Measurements from ENCODE around the gene IL1R1. TPM values are rescaled to one million over a fixed set of nuclear protein-coding genes. Genes with fewer than 3 reads are reported as not detected.

IL1R1 gene
- polyA plus RNA-seq (6.9 to 10.5 TPM (median 7.5 TPM) in 3 replicates), polyA minus RNA-seq (5.0 to 9.0 TPM (median 6.5 TPM) in 3 replicates)
- polyA plus RNA-seq (2011; ENCODE audit: low read depth) = 2.7 TPM
- polyA plus RNA-seq (2011; cell fraction: cytosol; rRNA removed) = 7.2 and 9.8 TPM in 2 replicates
- polyA plus RNA-seq (2011; cell fraction: nucleus; rRNA removed) = 7.9 and 8.4 TPM in 2 replicates
- 4.4 and 4.6 TPM in 2 replicates for polyA plus RNA-seq (2012; ENCODE audit: low replicate concordance)
- polyA minus RNA-seq (2011; cell fraction: cytosol; rRNA and poly(A)+ RNA removed) = 7.9 TPM
- polyA minus RNA-seq (2011; cell fraction: nucleus; rRNA and poly(A)+ RNA removed) = 2.5 and 5.4 TPM in 2 replicates

- Histone ChIP-seq H4K20me1 (ENCODE audit: control insufficient read depth, extremely low read depth, insufficient read depth, low read length) (no peaks in the 10 kb centered on the region), H2AFZ (ENCODE audit: control insufficient read depth, low read length) (peak within 1 kb of the TSS; percentile 98), H3K9ac (ENCODE audit: control insufficient read depth, extremely low read depth, insufficient read depth, low read length) (peak within 1 kb of the TSS; percentile 60), H3K4me2 (ENCODE audit: control insufficient read depth, extremely low read depth, insufficient read depth, low read depth, low read length) (peak within 1 kb of the TSS; percentile 76), H3K9me3 (ENCODE audit: control insufficient read depth, low read depth, low read length) (peaks cover 20% of the 10 kb centered on the region), H3K9me1 (ENCODE audit: control insufficient read depth, extremely low read depth, insufficient read depth, low read length) (no peaks in the 10 kb centered on the region), H3K4me3 (ENCODE audit: control insufficient read depth in 2 of 3, extremely low read depth in 1 of 3, insufficient read depth in 2 of 3, low read depth in 1 of 3, low read length in 3 of 3) (peak within 1 kb of the TSS; percentile 43 to 72 (median 71)), H3K27ac (ENCODE audit: control insufficient read depth, insufficient read depth, low read length) (peak within 1 kb of the TSS; percentile 33), H3K27me3 (ENCODE audit: control insufficient read depth, extremely low read depth, insufficient read depth, low read length) (no peaks in the 10 kb centered on the region), H3K79me2 (ENCODE audit: control insufficient read depth, insufficient read depth, low read length) (no peaks in the 10 kb centered on the region), H3K36me3 (ENCODE audit: control insufficient read depth in 2 of 2, extremely low read depth in 1 of 2, insufficient read depth in 2 of 2, low read length in 2 of 2) (no peaks in the 10 kb centered on the region), H3K4me1 (ENCODE audit: control insufficient read depth, extremely low read depth, insufficient read depth, low read length) (peaks cover 3% of the 10 kb centered on the region)
- TF ChIP-seq CTCF (optimal IDR thresholded peaks at IDR 0.05 in 1 of 3, IDR thresholded peaks at IDR 0.05 in 1 of 3, conservative IDR thresholded peaks at IDR 0.05 in 1 of 3; ENCODE audit: extremely low read depth in 1 of 3, insufficient read depth in 2 of 3, low read length in 3 of 3) (no peak), EZH2 (IDR thresholded peaks at IDR 0.05; ENCODE audit: low read length) (no peak)
- DNase-seq (ENCODE audit: low read depth, low spot score) = no peak
- dilution Hi-C loops (cut with MboI; ENCODE audit: extremely low pct_ligation_motif_present, low sequenced_read_pairs) = no loop called here
- no peak for FAIRE-seq
These were observed at the start of gene IL1R1 for GRCh38 chr2:102141970-102142828. Gene IL1R1 (plus strand): TSS chr2:102142746. CDS start chr2:102157725, 14,979 bp downstream.

- H3K79me2 ChIP-seq (ENCODE audit: control insufficient read depth, insufficient read depth, low read length) = no peaks in the 10 kb centered on the region
- no peaks in the 10 kb centered on the region for H3K4me1 ChIP-seq (ENCODE audit: control insufficient read depth, extremely low read depth, insufficient read depth, low read length)
- no peaks in the 10 kb centered on the region for H3K27me3 ChIP-seq (ENCODE audit: control insufficient read depth, extremely low read depth, insufficient read depth, low read length)
- dilution Hi-C loops (cut with MboI; ENCODE audit: extremely low pct_ligation_motif_present, low sequenced_read_pairs) = no loop called here
- H3K36me3 ChIP-seq (ENCODE audit: control insufficient read depth in 2 of 2, extremely low read depth in 1 of 2, insufficient read depth in 2 of 2, low read length in 2 of 2) = no peaks in the 10 kb centered on the region
- H2AFZ ChIP-seq (ENCODE audit: control insufficient read depth, low read length) = no peak overlapping the region
- no peak for DNase-seq (ENCODE audit: low read depth, low spot score)
- no peaks in the 10 kb centered on the region for H3K9me1 ChIP-seq (ENCODE audit: control insufficient read depth, extremely low read depth, insufficient read depth, low read length)
- H3K4me2 ChIP-seq (ENCODE audit: control insufficient read depth, extremely low read depth, insufficient read depth, low read depth, low read length) = no peak overlapping the region
- H3K9ac ChIP-seq (ENCODE audit: control insufficient read depth, extremely low read depth, insufficient read depth, low read length) = no peak overlapping the region
- FAIRE-seq = no peak
- no peak for TF ChIP-seq EZH2 (IDR thresholded peaks at IDR 0.05; ENCODE audit: low read length)
- no peak for TF ChIP-seq CTCF (optimal IDR thresholded peaks at IDR 0.05 in 1 of 3, IDR thresholded peaks at IDR 0.05 in 1 of 3, conservative IDR thresholded peaks at IDR 0.05 in 1 of 3; ENCODE audit: extremely low read depth in 1 of 3, insufficient read depth in 2 of 3, low read length in 3 of 3)
- no peaks in the 10 kb centered on the region for H3K9me3 ChIP-seq (ENCODE audit: control insufficient read depth, low read depth, low read length)
- H3K27ac ChIP-seq (ENCODE audit: control insufficient read depth, insufficient read depth, low read length) = no peak overlapping the region
- H4K20me1 ChIP-seq (ENCODE audit: control insufficient read depth, extremely low read depth, insufficient read depth, low read length) = no peaks in the 10 kb centered on the region
- H3K4me3 ChIP-seq (ENCODE audit: control insufficient read depth in 2 of 3, extremely low read depth in 1 of 3, insufficient read depth in 2 of 3, low read depth in 1 of 3, low read length in 3 of 3) = no peak overlapping the region
These were observed 48.9 kb upstream of the IL1R1 start for GRCh38 chr2:102093662-102094061.

Data from keratinocyte (primary cell).